KMS-11 (cell line): ENCODE results near the gene ATP8B1.
"Not testable (repeated sequence)": the region's sequence is repeated elsewhere in the genome, so short reads cannot be mapped to it uniquely, and the experiment has no call there.

ENCODE experiments used
- H2AFZ ChIP-seq: fragments of 200-600 bp; sonication (generic); 2 replicates; pipeline ENCODE4 v1.6.1; 2016; ENCODE audit warnings: antibody characterized with exemption, mixed run types, low read depth
- H3K27ac ChIP-seq: fragments of 200-600 bp; sonication (generic); 2 replicates; pipeline ENCODE4 v1.6.1; 2016; ENCODE audit warnings: mild to moderate bottlenecking, mixed run types
- H3K27me3 ChIP-seq: fragments of 200-600 bp; sonication (generic); 2 replicates; pipeline ENCODE4 v1.6.1; 2017; ENCODE audit warnings: mild to moderate bottlenecking, low read depth, mixed run types, moderate library complexity; ENCODE audit not compliant: insufficient read depth
- H3K36me3 ChIP-seq: fragments of 200-600 bp; sonication (generic); 2 replicates; pipeline ENCODE4 v1.6.1; 2017; ENCODE audit warnings: mild to moderate bottlenecking, mixed run types; ENCODE audit not compliant: insufficient read depth
- H3K4me1 ChIP-seq: fragments of 200-600 bp; sonication (generic); 2 replicates; pipeline ENCODE4 v1.6.1; 2016; ENCODE audit warnings: mild to moderate bottlenecking, low read depth, mixed run types; ENCODE audit not compliant: poor library complexity, severe bottlenecking
- H3K4me2 ChIP-seq: fragments of 200-600 bp; sonication (generic); 2 replicates; pipeline ENCODE4 v1.7.0; 2016; ENCODE audit warnings: mild to moderate bottlenecking, mixed run types
- H3K4me3 ChIP-seq: fragments of 200-600 bp; sonication (generic); IDR thresholded peaks from 2 replicates; pipeline ENCODE4 v1.6.1; 2017; ENCODE audit warnings: low read depth, low read length, mixed read lengths; ENCODE audit not compliant: insufficient read depth
- H3K79me2 ChIP-seq: fragments of 200-600 bp; sonication (generic); 2 replicates; pipeline ENCODE4 v1.6.1; 2016; ENCODE audit warnings: low read depth, mixed run types; ENCODE audit not compliant: insufficient read depth
- H3K9ac ChIP-seq: fragments of 200-600 bp; sonication (generic); 2 replicates; pipeline ENCODE4 v1.6.1; 2016; ENCODE audit warnings: mild to moderate bottlenecking, mixed run types
- H4K20me1 ChIP-seq: fragments of 200-600 bp; sonication (generic); 2 replicates; pipeline ENCODE4 v1.6.1; 2016; ENCODE audit warnings: mild to moderate bottlenecking, mixed run types; ENCODE audit not compliant: insufficient read depth
- TF ChIP-seq, protein P1 (sequence below): fragments of 200-600 bp; sonication (generic); conservative IDR thresholded peaks from 2 replicates; pipeline ENCODE4 v1.6.1; 2017; ENCODE audit warnings: low read depth, mild to moderate bottlenecking, antibody characterized with exemption, low read length, moderate library complexity, mixed read lengths

Gene ATP8B1

DNA sequence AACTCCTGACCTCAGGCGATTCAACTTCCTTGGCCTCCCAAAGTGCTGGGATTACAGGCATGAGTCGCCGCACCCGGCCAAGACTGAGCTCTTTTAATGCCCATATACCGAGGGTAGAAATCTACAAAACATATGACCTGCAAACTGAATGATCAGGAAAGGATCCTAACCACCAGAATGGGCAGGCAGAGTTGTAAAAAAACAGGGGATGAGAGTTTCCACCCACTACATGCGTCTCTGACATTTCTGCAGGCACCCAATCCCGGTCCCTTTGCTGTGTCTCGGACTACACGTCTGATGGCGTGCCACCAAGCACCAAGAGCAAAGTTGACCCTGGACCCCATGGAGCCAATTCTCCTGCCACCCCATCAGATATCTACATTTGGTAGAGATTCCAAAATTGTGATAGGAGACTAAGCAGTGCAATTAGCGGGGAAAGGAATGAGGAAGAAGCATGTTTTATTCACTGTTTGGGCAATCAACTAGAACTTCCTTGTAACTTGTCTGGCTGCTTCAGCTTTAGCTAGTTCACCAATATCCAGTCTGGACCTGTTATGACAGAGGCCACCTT lies 74.1 kb downstream of the ATP8B1 start:
- Histone ChIP-seq H3K27me3 (no peaks in the 10 kb centered on the region), H3K36me3 (no peaks in the 10 kb centered on the region), H4K20me1 (no peaks in the 10 kb centered on the region), H3K79me2 (no peaks in the 10 kb centered on the region), H3K4me1 (no peaks in the 10 kb centered on the region), H3K27ac (no peak overlapping the region), H3K4me2 (no peak overlapping the region), H3K9ac (no peak overlapping the region), H3K4me3 (no peak overlapping the region), H2AFZ (no peak overlapping the region)
- TF ChIP-seq, protein P1, sequence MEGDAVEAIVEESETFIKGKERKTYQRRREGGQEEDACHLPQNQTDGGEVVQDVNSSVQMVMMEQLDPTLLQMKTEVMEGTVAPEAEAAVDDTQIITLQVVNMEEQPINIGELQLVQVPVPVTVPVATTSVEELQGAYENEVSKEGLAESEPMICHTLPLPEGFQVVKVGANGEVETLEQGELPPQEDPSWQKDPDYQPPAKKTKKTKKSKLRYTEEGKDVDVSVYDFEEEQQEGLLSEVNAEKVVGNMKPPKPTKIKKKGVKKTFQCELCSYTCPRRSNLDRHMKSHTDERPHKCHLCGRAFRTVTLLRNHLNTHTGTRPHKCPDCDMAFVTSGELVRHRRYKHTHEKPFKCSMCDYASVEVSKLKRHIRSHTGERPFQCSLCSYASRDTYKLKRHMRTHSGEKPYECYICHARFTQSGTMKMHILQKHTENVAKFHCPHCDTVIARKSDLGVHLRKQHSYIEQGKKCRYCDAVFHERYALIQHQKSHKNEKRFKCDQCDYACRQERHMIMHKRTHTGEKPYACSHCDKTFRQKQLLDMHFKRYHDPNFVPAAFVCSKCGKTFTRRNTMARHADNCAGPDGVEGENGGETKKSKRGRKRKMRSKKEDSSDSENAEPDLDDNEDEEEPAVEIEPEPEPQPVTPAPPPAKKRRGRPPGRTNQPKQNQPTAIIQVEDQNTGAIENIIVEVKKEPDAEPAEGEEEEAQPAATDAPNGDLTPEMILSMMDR, result no peak

DNA sequence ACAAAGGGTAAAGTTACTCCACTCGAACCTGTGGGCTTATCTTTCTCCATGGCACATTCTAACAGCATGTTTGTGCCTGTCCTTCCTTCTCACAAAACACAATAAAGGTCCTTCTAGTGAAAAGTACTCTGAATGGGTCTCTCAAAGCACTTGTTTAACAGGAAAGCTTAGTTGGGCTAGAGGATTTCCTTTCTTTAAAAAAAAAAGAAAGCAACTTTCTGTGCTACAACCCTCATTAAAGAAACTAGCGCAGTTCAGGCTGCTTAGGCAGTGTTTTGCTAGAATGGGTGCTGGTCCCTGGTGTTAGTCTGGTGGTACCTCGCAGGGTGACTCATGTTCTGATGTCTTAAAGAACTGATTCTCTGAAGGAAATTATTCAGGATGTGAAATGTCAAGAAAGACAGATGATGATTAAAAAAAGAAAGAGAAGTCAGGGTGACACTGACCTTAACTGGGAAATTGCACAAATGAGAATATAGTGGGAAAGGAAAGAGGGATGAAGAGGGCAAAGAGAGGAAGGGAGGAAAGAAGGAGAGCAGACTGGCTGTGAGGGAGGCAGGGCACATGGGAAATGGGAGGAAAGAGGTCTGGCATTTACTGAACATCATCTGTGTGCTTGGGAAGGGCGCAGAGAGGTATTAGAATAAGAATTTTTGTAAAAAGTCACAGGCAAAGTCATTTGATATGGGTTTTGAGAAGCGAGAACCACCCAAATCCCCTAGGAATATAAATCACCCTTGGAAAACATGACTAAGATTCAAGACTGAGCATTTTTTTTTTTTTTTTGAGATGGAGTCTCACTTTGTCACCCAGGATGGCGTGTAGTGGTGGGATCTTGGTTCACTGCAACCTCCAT lies 74.9 kb downstream of the ATP8B1 start:
- H3K27me3 ChIP-seq, result no peaks in the 10 kb centered on the region
- no peaks in the 10 kb centered on the region for H4K20me1 ChIP-seq
- H3K79me2 ChIP-seq, result no peaks in the 10 kb centered on the region
- TF ChIP-seq, protein P1, result no peak
- no peaks in the 10 kb centered on the region for H3K36me3 ChIP-seq
- no peak overlapping the region for H3K4me2 ChIP-seq
- no peak overlapping the region for H3K4me3 ChIP-seq
- H3K27ac ChIP-seq, result no peak overlapping the region
- no peak overlapping the region for H2AFZ ChIP-seq
- H3K4me1 ChIP-seq, result no peaks in the 10 kb centered on the region
- H3K9ac ChIP-seq, result no peak overlapping the region

DNA sequence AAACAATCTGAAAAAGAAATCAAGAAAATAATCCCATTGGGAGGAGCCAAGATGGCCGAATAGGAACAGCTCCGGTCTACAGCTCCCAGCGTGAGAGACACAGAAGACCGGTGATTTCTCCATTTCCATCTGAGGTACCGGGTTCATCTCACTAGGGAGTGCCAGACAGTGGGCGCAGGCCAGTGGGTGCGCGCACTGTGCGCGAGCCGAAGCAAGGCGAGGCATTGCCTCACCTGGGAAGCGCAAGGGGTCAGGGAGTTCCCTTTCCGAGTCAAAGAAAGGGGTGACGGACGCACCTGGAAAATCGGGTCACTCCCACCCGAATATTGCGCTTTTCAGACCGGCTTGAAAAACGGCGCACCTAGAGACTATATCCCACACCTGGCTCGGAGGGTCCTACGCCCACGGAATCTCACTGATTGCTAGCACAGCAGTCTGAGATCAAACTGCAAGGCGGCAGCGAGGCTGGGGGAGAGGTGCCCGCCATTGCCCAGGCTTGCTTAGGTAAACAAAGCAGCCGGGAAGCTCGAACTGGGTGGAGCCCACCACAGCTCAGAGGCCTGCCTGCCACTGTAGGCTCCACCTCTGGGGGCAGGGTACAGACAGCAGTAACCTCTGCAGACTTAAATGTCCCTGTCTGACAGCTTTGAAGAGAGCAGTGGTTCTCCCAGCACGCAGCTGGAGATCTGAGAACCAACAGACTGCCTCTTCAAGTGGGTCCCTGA lies 83.7 kb downstream of the ATP8B1 start:
- not testable (repeated sequence) for H3K27ac ChIP-seq, H4K20me1 ChIP-seq, H3K36me3 ChIP-seq, H3K27me3 ChIP-seq, H3K4me1 ChIP-seq, H3K9ac ChIP-seq, H3K79me2 ChIP-seq, H3K4me2 ChIP-seq, H3K4me3 ChIP-seq, H2AFZ ChIP-seq

DNA sequence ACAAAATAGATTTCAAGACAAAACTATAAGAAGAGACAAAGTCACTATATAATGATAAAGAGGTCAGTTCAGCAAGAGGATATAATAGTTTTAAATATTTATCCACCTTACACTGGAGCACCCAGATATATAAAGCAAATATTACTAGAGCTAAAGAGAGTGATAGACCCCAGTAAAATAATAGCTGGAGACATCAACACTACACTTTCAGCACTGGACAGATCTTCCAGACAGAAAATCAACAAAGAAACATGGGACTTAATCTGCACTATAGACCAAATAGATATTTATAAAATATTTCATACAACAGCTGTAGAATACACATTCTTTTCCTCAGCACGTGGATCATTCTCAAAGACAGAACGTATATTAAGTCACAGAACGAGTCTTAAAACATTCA lies 86.6 kb downstream of the ATP8B1 start:
- no peak overlapping the region for H2AFZ ChIP-seq
- H3K9ac ChIP-seq, result no peak overlapping the region
- H3K4me1 ChIP-seq, result no peaks in the 10 kb centered on the region
- no peaks in the 10 kb centered on the region for H3K36me3 ChIP-seq
- H3K4me2 ChIP-seq, result no peak overlapping the region
- no peaks in the 10 kb centered on the region for H4K20me1 ChIP-seq
- no peaks in the 10 kb centered on the region for H3K27me3 ChIP-seq
- TF ChIP-seq, protein P1, result no peak
- H3K79me2 ChIP-seq, result no peaks in the 10 kb centered on the region
- H3K27ac ChIP-seq, result no peak overlapping the region
- no peak overlapping the region for H3K4me3 ChIP-seq
